Muscle of leg (tissue), 11 donors: Measurements from ENCODE around the gene KMT5B. TPM values are rescaled to one million over a fixed set of nuclear protein-coding genes. Genes with fewer than 3 reads are reported as not detected.
A peak's percentile ranks its signal among the peaks of the same experiment; 100 is the strongest.

Experiments
- DNase-seq: peaks from one replicate; pipeline ENCODE4 v3.0.0; 2013
- H3K27ac ChIP-seq: one replicate; pipeline ENCODE4 v1.5.1; 2013; ENCODE audit warnings: mild to moderate bottlenecking, low read length, control low read depth
- H3K27me3 ChIP-seq: one replicate; pipeline ENCODE4 v1.6.1; 2013; ENCODE audit warnings: low read length; ENCODE audit not compliant: control insufficient read depth, insufficient read depth
- H3K36me3 ChIP-seq: one replicate; pipeline ENCODE4 v1.6.1; 2013; ENCODE audit warnings: low read length; ENCODE audit not compliant: control insufficient read depth, insufficient read depth
- H3K4me1 ChIP-seq: one replicate; pipeline ENCODE4 v1.6.1; 2013; ENCODE audit warnings: low read length; ENCODE audit not compliant: control insufficient read depth, insufficient read depth
- H3K4me3 ChIP-seq: one replicate; pipeline ENCODE4 v1.5.1; 2013; ENCODE audit warnings: low read length, control low read depth
- H3K9me3 ChIP-seq: replicated peaks from 2 replicates; pipeline ENCODE4 v1.6.1; 2013; ENCODE audit warnings: low read depth, low read length; ENCODE audit not compliant: control insufficient read depth
- WGBS: methylation state at CpG from one replicate; pipeline ENCODE4 v1.1.5; 2013; ENCODE audit warnings: missing lambda C conversion rate; ENCODE audit not compliant: insufficient coverage; 5-methylcytosine and 5-hydroxymethylcytosine counted together
- polyA plus RNA-seq, 8 donors: library from polyadenylated mRNA; unstranded; fragments of 120-200 nt; gene quantifications; one replicate each; pipeline versions ENCODE4 v1.2.1 to v1.2.3, GENCODE V29; 2013; ENCODE audit warnings: inconsistent platforms in 1 of 8, low replicate concordance in 1 of 8; ENCODE audit not compliant: insufficient read length in 8 of 8, insufficient read depth in 1 of 8
- total RNA-seq: library from RNA; stranded (reverse); fragments of 120-200 nt; gene quantifications from one replicate; pipeline ENCODE4 v1.2.4, GENCODE V29; 2013

The KMT5B gene
- total and polyA plus RNA-seq, 9 donors = 29.6 to 42.5 (median 39.6) TPM

DNA sequence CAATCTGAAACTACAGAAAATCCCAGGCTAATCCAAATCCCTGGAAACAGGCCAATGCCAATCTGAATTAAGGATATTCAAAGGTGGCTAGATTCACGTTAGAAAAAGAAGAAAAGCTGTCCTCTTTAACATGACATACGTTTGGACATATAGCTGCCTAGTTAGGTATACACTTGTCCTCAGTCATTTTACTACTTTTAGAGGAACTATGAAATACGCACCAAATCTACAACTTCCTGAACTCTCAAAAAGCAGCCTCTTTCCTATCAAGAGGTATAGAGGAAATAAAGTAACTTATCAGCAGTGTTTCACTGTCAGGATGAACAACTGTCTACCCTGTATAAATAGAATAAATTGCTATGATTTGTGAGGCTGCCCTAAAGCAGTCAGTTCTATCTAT lies 24.0 kb downstream of the KMT5B start:
- Histone ChIP-seq H3K4me3 (no peak overlapping the region), H3K4me1 (no peaks in the 10 kb centered on the region)
- no CpG with 5 or more reads among the region's 3 CpGs for WGBS

DNA sequence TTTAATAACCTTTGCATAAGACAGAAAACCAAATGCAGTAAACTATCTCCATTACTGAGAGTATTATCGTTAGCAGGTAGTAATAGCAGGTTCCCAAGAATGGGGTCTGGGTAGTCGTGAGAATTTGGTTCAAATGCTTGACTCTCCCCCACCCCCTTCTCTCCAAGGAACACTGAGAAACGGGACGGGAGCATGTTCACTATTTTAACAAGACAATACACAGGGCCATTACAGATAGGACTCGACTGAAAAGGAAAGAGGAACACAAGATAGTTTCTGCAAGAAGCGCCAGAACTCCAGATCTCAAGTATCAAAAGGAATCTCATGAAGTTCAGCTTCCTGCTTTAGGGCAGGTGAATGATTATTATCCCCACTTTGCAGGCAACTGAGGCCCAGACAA lies 27.0 kb downstream of the KMT5B start:
- Histone ChIP-seq H3K27me3 (no peaks in the 10 kb centered on the region), H3K9me3 (no peaks in the 10 kb centered on the region)
- WGBS = 47% methylated on average over 3 of the region's 6 CpGs

More for the DNA sequence above, 24.0 kb downstream of the KMT5B start:
- Histone ChIP-seq H3K27me3 (no peaks in the 10 kb centered on the region), H3K9me3 (no peaks in the 10 kb centered on the region), H3K36me3 (peaks cover 21% of the 10 kb centered on the region), H3K27ac (no peak overlapping the region)
- DNase-seq = no peak

DNA sequence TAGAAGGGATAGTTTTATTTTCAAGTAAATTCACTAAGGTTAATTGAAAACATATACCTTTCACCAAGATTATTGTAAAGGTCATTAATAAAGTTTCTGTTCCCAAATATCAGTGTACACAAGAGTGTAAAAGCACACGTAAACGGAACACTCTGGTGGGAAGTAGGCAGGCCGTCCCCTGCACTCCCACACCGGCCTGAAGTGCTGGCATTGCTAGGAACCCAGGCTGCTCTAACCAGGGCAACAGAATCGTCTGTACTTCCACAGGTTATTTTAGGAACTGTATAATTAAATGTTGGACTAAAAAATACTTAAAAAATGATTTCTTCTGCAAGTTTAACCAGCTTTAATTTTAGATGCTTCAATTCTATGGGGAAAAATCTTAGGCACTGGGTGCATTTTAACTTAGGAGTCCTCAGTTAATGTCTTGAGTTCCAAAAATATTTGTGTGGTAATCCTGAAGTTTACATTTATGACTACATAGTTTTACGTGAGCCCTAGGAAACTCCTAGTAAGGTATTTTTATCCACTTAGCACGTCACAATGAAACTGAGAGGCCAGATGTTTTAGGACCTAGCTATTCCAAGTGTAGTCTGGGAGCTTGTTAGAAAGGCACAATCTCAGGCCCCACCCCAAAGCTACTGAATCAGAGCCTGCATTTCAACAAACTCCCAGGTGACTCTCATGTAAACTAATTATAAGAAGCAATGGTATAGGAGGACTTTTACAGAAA lies 31.2 kb downstream of the KMT5B start:
- H3K27ac ChIP-seq = no peak overlapping the region
- peaks cover 47% of the 10 kb centered on the region for H3K36me3 ChIP-seq
- H3K4me1 ChIP-seq = no peaks in the 10 kb centered on the region
- H3K27me3 ChIP-seq = no peaks in the 10 kb centered on the region
- 100% methylated on average over 3 of the region's 7 CpGs for WGBS
- no peaks in the 10 kb centered on the region for H3K9me3 ChIP-seq
- H3K4me3 ChIP-seq = no peak overlapping the region
- DNase-seq = peak; percentile 14

More for the DNA sequence above, 27.0 kb downstream of the KMT5B start:
- Histone ChIP-seq H3K4me1 (no peaks in the 10 kb centered on the region), H3K4me3 (no peak overlapping the region), H3K36me3 (peaks cover 38% of the 10 kb centered on the region), H3K27ac (no peak overlapping the region)
- no peak for DNase-seq

DNA sequence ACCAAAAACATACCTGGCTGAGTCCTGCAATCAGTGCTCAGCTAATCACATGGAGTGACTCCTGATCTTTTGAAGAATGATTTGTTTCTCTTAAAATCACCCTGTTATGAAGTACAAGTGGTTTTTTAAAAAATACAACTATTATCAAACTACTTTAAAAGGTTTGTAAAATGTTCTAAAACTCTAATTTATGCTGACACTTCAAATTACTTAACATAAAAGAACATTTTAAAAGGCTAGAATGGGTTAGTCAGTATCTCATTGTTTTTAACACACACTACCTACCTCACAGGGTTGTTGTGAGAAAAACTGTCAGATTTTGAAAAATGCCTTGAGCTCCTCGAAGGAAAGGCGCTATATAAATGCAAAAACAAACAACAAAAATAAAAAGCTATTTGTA lies 33.2 kb downstream of the KMT5B start:
- Histone ChIP-seq H3K4me1 (no peaks in the 10 kb centered on the region), H3K27me3 (no peaks in the 10 kb centered on the region), H3K36me3 (peaks cover 45% of the 10 kb centered on the region), H3K9me3 (no peaks in the 10 kb centered on the region), H3K4me3 (no peak overlapping the region), H3K27ac (no peak overlapping the region)
- DNase-seq = no peak
- WGBS = no CpG with 5 or more reads among the region's 2 CpGs

DNA sequence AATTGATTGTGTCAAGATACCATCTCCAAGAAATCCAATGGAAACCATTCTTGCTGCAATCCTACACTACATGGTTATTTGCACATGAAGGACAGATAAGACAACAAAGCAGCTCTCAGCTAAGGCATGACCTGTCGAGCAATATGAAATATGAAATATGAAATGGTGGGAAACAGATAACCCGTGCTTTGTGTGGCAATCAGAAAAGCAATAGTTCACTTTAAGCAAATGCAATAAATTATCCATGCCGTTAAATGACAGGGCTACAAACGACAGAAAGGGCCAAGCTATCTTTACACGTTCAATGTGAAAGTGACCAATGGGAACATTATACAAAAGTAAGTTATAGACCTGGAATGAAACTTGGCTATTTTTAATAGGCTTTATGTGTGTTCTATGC lies 35.2 kb downstream of the KMT5B start:
- DNase-seq = no peak
- no peaks in the 10 kb centered on the region for H3K4me1 ChIP-seq
- H3K27ac ChIP-seq = no peak overlapping the region
- WGBS = no CpG with 5 or more reads among the region's 5 CpGs
- no peaks in the 10 kb centered on the region for H3K9me3 ChIP-seq
- no peaks in the 10 kb centered on the region for H3K27me3 ChIP-seq
- no peak overlapping the region for H3K4me3 ChIP-seq
- peaks cover 48% of the 10 kb centered on the region for H3K36me3 ChIP-seq

DNA sequence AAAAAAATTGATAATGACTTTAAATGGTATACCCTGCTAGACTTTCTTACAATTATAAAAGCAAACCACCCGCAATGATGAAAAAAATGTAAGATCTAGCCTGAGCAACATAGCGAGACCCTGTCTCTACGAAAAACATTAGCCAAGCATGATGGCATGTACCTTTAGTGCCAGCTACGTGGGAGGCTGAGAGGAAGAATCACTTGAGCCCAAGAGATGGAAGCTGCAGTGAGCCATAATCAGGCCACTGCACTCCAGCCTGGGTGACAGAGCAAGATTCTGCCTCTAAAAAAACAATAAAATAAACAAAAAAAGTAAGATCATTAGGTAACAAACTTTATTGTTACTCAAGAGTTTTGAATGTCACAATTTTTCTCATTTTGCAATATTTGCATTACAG lies 39.2 kb downstream of the KMT5B start:
- Histone ChIP-seq H3K4me3 (no peak overlapping the region), H3K4me1 (no peaks in the 10 kb centered on the region), H3K27ac (no peak overlapping the region), H3K36me3 (peaks cover 57% of the 10 kb centered on the region), H3K27me3 (no peaks in the 10 kb centered on the region), H3K9me3 (no peaks in the 10 kb centered on the region)
- 82% methylated on average over 3 of the region's 4 CpGs for WGBS
- no peak for DNase-seq

DNA sequence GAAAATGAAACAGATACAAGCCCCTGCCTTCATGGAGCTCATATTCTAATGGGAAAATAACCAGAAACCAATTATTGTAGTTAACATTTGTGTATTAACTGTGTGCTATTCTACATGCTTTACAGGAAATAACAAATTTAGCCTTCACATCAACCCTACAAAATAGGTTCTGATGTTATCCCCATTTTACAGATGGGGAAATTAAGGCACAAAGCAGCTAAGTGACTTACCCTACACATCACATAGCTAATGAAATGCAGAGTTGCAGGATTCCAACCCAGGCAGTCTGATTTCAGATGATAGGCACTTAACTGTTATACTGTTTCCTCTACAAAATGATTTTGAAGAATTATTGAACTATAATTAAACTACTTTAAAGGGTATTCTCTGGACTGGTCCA lies 43.7 kb downstream of the KMT5B start:
- Histone ChIP-seq H3K9me3 (no peaks in the 10 kb centered on the region), H3K4me1 (no peaks in the 10 kb centered on the region), H3K27me3 (no peaks in the 10 kb centered on the region), H3K27ac (no peak overlapping the region), H3K36me3 (peaks cover 72% of the 10 kb centered on the region), H3K4me3 (no peak overlapping the region)
- DNase-seq = no peak

DNA sequence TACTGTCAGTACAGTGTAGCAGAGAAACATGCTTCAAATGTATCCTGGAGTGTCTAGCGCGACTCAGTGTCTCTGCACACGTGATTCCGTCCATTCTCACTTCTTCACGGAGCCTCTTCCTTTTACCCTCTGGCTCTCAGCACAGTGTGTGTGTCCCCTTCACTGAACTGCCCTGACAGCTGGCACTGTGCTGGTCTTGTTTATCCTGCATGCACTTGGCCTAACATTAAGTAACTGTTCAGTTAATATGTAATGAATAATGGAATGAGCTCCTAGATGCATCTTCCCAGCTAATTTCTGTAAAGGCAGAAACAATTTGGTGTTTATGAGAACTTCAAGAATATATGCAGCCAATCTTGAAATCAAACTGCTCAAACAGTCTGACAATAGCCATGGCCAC lies 44.4 kb downstream of the KMT5B start:
- WGBS = no CpG with 5 or more reads among the region's 5 CpGs
- H3K27ac ChIP-seq = no peak overlapping the region
- H3K27me3 ChIP-seq = no peaks in the 10 kb centered on the region
- no peaks in the 10 kb centered on the region for H3K9me3 ChIP-seq
- H3K4me1 ChIP-seq = no peaks in the 10 kb centered on the region
- H3K4me3 ChIP-seq = no peak overlapping the region
- DNase-seq = no peak
- H3K36me3 ChIP-seq = peaks cover 73% of the 10 kb centered on the region

DNA sequence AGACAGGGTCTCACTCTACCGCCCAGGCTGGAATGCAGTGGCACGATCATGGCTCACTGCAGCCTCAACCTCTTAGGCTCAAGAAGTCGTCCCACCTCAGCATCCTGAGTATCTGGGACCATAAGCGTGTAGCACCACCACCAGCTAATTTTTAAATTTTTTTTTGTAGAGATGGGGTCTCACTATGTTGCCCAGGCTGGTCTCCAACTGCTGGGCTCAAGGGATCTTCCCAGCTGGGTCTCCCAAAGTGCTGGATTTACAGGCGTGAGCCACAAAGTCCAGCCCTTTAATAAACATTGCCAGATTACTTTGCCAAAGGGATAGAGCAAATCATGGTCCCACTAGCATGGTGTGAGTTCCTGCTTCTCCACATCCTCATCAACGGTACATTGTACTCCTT lies 45.6 kb downstream of the KMT5B start:
- no peaks in the 10 kb centered on the region for H3K9me3 ChIP-seq
- no peaks in the 10 kb centered on the region for H3K27me3 ChIP-seq
- H3K36me3 ChIP-seq = peaks cover 73% of the 10 kb centered on the region
- no peak for DNase-seq
- H3K4me3 ChIP-seq = no peak overlapping the region
- no peak overlapping the region for H3K27ac ChIP-seq
- WGBS = 92% methylated on average over 2 of the region's 6 CpGs
- H3K4me1 ChIP-seq = no peaks in the 10 kb centered on the region

DNA sequence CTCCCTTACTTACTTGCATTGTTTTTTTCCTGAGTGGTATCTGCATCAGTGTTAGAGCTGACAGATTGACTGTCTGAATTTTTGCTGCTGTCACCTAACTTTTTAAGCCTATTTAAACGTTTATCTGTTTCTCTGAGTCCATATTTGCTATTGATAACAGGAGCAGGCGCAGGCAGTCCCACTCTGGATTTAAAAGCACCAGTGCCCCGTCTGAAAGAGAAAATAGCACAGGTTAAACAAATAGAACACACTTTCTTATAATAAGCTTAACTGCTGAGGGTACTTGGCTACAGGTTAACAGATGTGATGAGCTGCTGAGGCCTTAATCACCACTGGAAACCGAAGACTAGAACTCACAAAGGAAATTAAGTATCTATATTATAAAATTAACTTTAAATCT lies 46.1 kb downstream of the KMT5B start:
- Histone ChIP-seq H3K27ac (no peak overlapping the region), H3K36me3 (peaks cover 74% of the 10 kb centered on the region), H3K4me3 (no peak overlapping the region), H3K4me1 (no peaks in the 10 kb centered on the region), H3K27me3 (no peaks in the 10 kb centered on the region), H3K9me3 (no peaks in the 10 kb centered on the region)
- DNase-seq = no peak
- WGBS = 84% methylated on average over 3 of the region's 4 CpGs

DNA sequence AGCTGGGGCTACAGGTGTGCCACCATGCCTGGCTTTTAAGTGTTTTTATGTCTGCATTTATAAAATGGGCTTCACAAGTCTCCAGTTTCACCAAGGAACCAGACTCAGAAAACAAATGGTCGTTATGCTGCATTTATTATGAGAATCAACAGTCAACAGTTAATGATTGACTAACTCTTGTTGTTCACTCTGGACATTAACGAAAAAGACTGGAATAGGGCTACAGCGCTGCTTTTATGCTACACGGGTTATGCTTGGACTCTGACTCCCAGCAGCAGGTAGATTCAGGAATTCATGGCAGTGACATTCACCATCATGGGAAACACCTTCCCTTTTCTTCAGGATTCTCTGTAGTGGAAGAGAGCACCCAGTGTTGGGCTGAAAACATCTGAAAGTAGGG lies 47.5 kb downstream of the KMT5B start:
- Histone ChIP-seq H3K9me3 (no peaks in the 10 kb centered on the region), H3K27ac (no peak overlapping the region), H3K36me3 (peaks cover 76% of the 10 kb centered on the region), H3K4me1 (no peaks in the 10 kb centered on the region), H3K4me3 (no peak overlapping the region), H3K27me3 (no peaks in the 10 kb centered on the region)
- 94% methylated on average over 2 of the region's 4 CpGs for WGBS
- no peak for DNase-seq
